ENCODE measurements around the gene SLC29A4. TPM values are rescaled to one million over a fixed set of nuclear protein-coding genes. Genes with fewer than 3 reads are reported as not detected.

The SLC29A4 gene
- total and polyA plus RNA-seq, 2 of the 4 experiments (the other 2 are of a cell fraction) = 2.3 to 7.6 TPM

- H2AFZ ChIP-seq (replicated peaks; ENCODE audit: low read length, poor library complexity) = no peak overlapping the region
- ChIA-PET CTCF (no interaction called here), POLR2A (ENCODE audit: unreplicated experiment) (no interaction called here)
- in situ Hi-C loops (cut with MboI; ENCODE audit: low sequenced_read_pairs) = no loop called here
- dilution Hi-C loops (cut with HindIII; ENCODE audit: low sequenced_read_pairs, unreplicated experiment) = no loop called here
- no peak overlapping the region for H2AK5ac ChIP-seq (ENCODE audit: low read depth, low read length)
- no peak overlapping the region for H2BK20ac ChIP-seq (ENCODE audit: low read depth, low read length)
- H3K4me1 ChIP-seq (ENCODE audit: control insufficient read depth, insufficient read depth, low read length) = no peaks in the 10 kb centered on the region
- H3K56ac ChIP-seq (ENCODE audit: extremely low read depth, insufficient read depth, low read length) = no peak overlapping the region
- DNase-seq (no peak), ATAC-seq (ENCODE audit: low read depth) (no peak)
- no peak overlapping the region for H2BK120ac ChIP-seq (ENCODE audit: low read depth, low read length)
- no peaks in the 10 kb centered on the region for H3K36me3 ChIP-seq (ENCODE audit: control insufficient read depth, insufficient read depth, low read length)
- no peak overlapping the region for H3K14ac ChIP-seq (replicated peaks; ENCODE audit: low read depth, low read length)
- H4K8ac ChIP-seq (ENCODE audit: low read depth in 2 of 2, low read length in 2 of 2) = no peak overlapping the region
- H3K4me3 ChIP-seq (ENCODE audit: insufficient read depth, low read depth, low read length) = no peak overlapping the region
- no peak overlapping the region for H4K91ac ChIP-seq (ENCODE audit: insufficient read depth, low read depth, low read length)
- no peak for TF ChIP-seq BHLHE40 (IDR thresholded peaks at IDR 0.05; ENCODE audit: low read depth, low read length)
- no peak for TF ChIP-seq MXI1 (IDR thresholded peaks at IDR 0.05; ENCODE audit: borderline replicate concordance, low read depth, low read length)
- TF ChIP-seq MAZ (IDR thresholded peaks at IDR 0.05; ENCODE audit: borderline replicate concordance, low read depth, low read length) = no peak
- no peak for TF ChIP-seq NFE2L2 (IDR thresholded peaks at IDR 0.05; ENCODE audit: low read depth, low read length)
- TF ChIP-seq ELK1 (IDR thresholded peaks at IDR 0.05; ENCODE audit: borderline replicate concordance, low read depth, low read length) = no peak
- no peak for TF ChIP-seq CEBPB (IDR thresholded peaks at IDR 0.05; ENCODE audit: low read depth, low read length)
- TF ChIP-seq CTCF (conservative IDR thresholded peaks at IDR 0.05; ENCODE audit: low read depth, low read length) = no peak
- no peak for TF ChIP-seq POLR2A (IDR thresholded peaks at IDR 0.05; ENCODE audit: low read depth, low read length)
- no peak for TF ChIP-seq MAFK (IDR thresholded peaks at IDR 0.05; ENCODE audit: low read depth, low read length)
- no peak for TF ChIP-seq CHD1 (IDR thresholded peaks at IDR 0.05; ENCODE audit: low read depth, low read length)
- TF ChIP-seq RFX5 (IDR thresholded peaks at IDR 0.05; ENCODE audit: low read depth, low read length) = no peak
- no peak for TF ChIP-seq RCOR1 (IDR thresholded peaks at IDR 0.05; ENCODE audit: insufficient replicate concordance, low read length)
- no peak for TF ChIP-seq FOS (IDR thresholded peaks at IDR 0.05; ENCODE audit: low read depth, low read length)
- no peak for TF ChIP-seq SMC3 (IDR thresholded peaks at IDR 0.05; ENCODE audit: low read depth, low read length)
- no CpG with 5 or more reads among the region's 6 CpGs for WGBS, 2 experiments (ENCODE audit: extremely low coverage in 2 of 2, insufficient read length in 1 of 2)
- H3K79me1 ChIP-seq (ENCODE audit: low read depth in 1 of 2, low read length in 2 of 2) = no peaks in the 10 kb centered on the region
- intact Hi-C loops (cut with micrococcal nuclease) = no loop called here
- H3K9ac ChIP-seq (ENCODE audit: low read depth, low read length) = no peak overlapping the region
- H2BK15ac ChIP-seq (ENCODE audit: low read depth, low read length) = no peak overlapping the region
- no peak overlapping the region for H3K23ac ChIP-seq (ENCODE audit: low read depth, low read length)
- no peak overlapping the region for H3K4me2 ChIP-seq (ENCODE audit: low read depth, low read length)
- no peak overlapping the region for H2BK5ac ChIP-seq (ENCODE audit: low read depth, low read length, poor library complexity, severe bottlenecking)
- peaks cover 13% of the 10 kb centered on the region for H3K27me3 ChIP-seq (ENCODE audit: control insufficient read depth, insufficient read depth, low read length)
- no peak overlapping the region for H3K18ac ChIP-seq (ENCODE audit: low read depth, low read length)
- no peaks in the 10 kb centered on the region for H3K9me3 ChIP-seq (ENCODE audit: control insufficient read depth, insufficient read depth, low read length)
- H2AK9ac ChIP-seq (replicated peaks; ENCODE audit: low read depth, low read length, poor library complexity) = no peak overlapping the region
- no peak overlapping the region for H4K5ac ChIP-seq (ENCODE audit: low read depth, low read length)
- no peak overlapping the region for H3K4ac ChIP-seq (ENCODE audit: low read depth, low read length)
- H3K27ac ChIP-seq (ENCODE audit: insufficient read depth, low read length) = no peak overlapping the region
- no TSS peak for BruUV-seq (replicated peaks)
- no peaks in the 10 kb centered on the region for H3K9me1 ChIP-seq (ENCODE audit: insufficient read depth, low read length)
- H4K20me1 ChIP-seq (ENCODE audit: insufficient read depth, low read length) = no peaks in the 10 kb centered on the region
Observed at GRCh38 chr7:5270788-5271187, 12.0 kb upstream of the SLC29A4 start.
